Iris pigment epithelial cell (primary cell): ENCODE measurements around the gene FREM2.

Experiments used
- DNase-seq: peaks from one replicate; pipeline ENCODE4 v3.0.0-alpha.2; 2011; ENCODE audit warnings: low read depth

Gene FREM2

GRCh38 chr13:38687246-38688229, 661 bp downstream of the FREM2 start:
- peak; percentile 32 for DNase-seq

GRCh38 chr13:38688674-38689073, 1.8 kb downstream of the FREM2 start:
- DNase-seq: no peak

GRCh38 chr13:38690231-38690630, 3.4 kb downstream of the FREM2 start:
- no peak for DNase-seq

GRCh38 chr13:38693168-38693567, 6.3 kb downstream of the FREM2 start:
- no peak for DNase-seq

- no peak for DNase-seq
Observed at GRCh38 chr13:38693641-38694040, 6.8 kb downstream of the FREM2 start.

GRCh38 chr13:38697197-38697596, 10.3 kb downstream of the FREM2 start:
- no peak for DNase-seq

GRCh38 chr13:38697628-38698333, 10.9 kb downstream of the FREM2 start:
- peak; percentile 5 for DNase-seq

- DNase-seq: no peak
Observed at GRCh38 chr13:38700051-38700450, 13.2 kb downstream of the FREM2 start.

GRCh38 chr13:38702669-38703068, 15.8 kb downstream of the FREM2 start:
- no peak for DNase-seq

GRCh38 chr13:38703255-38703654, 16.4 kb downstream of the FREM2 start:
- no peak for DNase-seq

- no peak for DNase-seq
Observed at GRCh38 chr13:38705365-38705764, 18.5 kb downstream of the FREM2 start.

- no peak for DNase-seq
Observed at GRCh38 chr13:38707460-38707859, 20.6 kb downstream of the FREM2 start.

- no peak for DNase-seq
Observed at GRCh38 chr13:38713046-38713445, 26.2 kb downstream of the FREM2 start.

GRCh38 chr13:38718374-38718773, 31.5 kb downstream of the FREM2 start:
- DNase-seq: no peak

- no peak for DNase-seq
Observed at GRCh38 chr13:38730332-38730731, 43.5 kb downstream of the FREM2 start.

- no peak for DNase-seq
Observed at GRCh38 chr13:38733146-38733545, 46.3 kb downstream of the FREM2 start.

GRCh38 chr13:38735665-38736440, 49.0 kb downstream of the FREM2 start:
- DNase-seq: no peak

- DNase-seq: no peak
Observed at GRCh38 chr13:38743466-38743865, 56.6 kb downstream of the FREM2 start.

GRCh38 chr13:38752686-38753085, 65.8 kb downstream of the FREM2 start:
- DNase-seq: no peak

- no peak for DNase-seq
Observed at GRCh38 chr13:38753878-38754277, 67.0 kb downstream of the FREM2 start.

- no peak for DNase-seq
Observed at GRCh38 chr13:38755793-38756192, 68.9 kb downstream of the FREM2 start.

GRCh38 chr13:38758277-38758676, 71.4 kb downstream of the FREM2 start:
- DNase-seq: no peak
